GM12891 (cell line): ENCODE results near the gene TTLL8.

Source experiments
- DNase-seq: peaks from one replicate; pipeline ENCODE4 v3.0.0; 2011; ENCODE audit warnings: low spot score; ENCODE audit not compliant: insufficient read length
- FAIRE-seq: peaks from 2 replicates; lab custom pipeline; 2011; peaks lifted over from hg19 to GRCh38; lab: Jason Lieb, UNC
- PAX5 ChIP-seq: IDR thresholded peaks from 2 replicates; pipeline ENCODE4 v1.6.1; 2011; ENCODE audit warnings: low read length, moderate library complexity, mild to moderate bottlenecking; ENCODE audit not compliant: insufficient read depth, severe bottlenecking
- POLR2A ChIP-seq: IDR thresholded peaks from 2 replicates; pipeline ENCODE4 v1.6.1; 2011; ENCODE audit warnings: low read depth, low read length, control low read depth
- POLR2AphosphoS5 ChIP-seq: IDR thresholded peaks from 2 replicates; pipeline ENCODE4 v1.6.1; 2011; ENCODE audit warnings: low read depth, low read length, control low read depth
- POU2F2 ChIP-seq: IDR thresholded peaks from 2 replicates; pipeline ENCODE4 v1.6.1; 2011; ENCODE audit warnings: low read depth, mild to moderate bottlenecking, control low read depth, low read length, moderate library complexity
- SPI1 ChIP-seq: IDR thresholded peaks from 2 replicates; pipeline ENCODE4 v1.6.1; 2011; ENCODE audit warnings: low read depth, low read length, control low read depth
- TAF1 ChIP-seq: IDR thresholded peaks from 2 replicates; pipeline ENCODE4 v1.6.1; 2011; ENCODE audit warnings: low read depth, low read length, control low read depth

Gene TTLL8

DNA sequence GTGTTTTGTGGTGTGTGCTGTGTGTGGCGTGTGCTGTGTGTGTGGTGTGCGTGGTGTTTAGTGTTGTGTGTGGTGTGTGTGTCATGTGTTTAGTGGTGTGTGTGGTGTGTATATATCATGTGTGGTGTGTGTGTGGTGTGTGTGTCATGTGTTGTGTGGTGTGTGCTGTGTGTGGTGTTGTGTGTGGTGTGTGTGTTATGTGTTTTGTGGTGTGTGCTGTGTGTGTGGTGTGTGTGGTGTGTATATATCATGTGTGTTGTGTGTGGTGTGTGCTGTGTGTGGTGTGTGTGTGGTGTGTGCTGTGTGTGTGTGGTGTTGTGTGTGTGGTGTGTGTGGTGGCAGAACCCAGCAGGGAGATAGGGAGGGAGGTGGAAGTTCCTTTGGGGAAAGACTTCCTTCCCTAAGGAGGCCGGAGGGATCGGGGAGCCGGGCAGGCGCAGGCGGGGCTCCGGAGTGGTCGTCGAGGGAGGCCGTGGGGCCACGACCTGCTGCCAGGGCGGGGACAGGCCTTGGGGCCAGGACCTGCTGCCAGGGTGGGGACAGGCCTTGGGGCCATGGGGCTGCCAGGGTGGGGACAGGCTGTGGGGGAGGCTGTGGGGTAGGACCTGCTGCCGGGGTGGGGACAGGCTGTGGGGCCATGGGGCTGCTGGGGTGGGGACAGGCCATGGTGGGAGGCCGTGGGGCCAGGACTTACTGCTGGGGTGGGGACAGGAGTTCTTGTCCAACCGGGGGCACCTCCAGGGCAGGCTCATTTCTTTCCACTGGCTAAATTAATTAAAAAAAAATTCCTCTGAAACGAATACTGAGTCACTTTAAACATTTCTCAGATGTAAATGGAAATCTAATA lies 82.3 kb downstream of the TTLL8 start:
- TF ChIP-seq POLR2AphosphoS5 (no peak), SPI1 (no peak), TAF1 (no peak), POLR2A (no peak), POU2F2 (no peak), PAX5 (no peak)
- no peak for FAIRE-seq
- DNase-seq: no peak

DNA sequence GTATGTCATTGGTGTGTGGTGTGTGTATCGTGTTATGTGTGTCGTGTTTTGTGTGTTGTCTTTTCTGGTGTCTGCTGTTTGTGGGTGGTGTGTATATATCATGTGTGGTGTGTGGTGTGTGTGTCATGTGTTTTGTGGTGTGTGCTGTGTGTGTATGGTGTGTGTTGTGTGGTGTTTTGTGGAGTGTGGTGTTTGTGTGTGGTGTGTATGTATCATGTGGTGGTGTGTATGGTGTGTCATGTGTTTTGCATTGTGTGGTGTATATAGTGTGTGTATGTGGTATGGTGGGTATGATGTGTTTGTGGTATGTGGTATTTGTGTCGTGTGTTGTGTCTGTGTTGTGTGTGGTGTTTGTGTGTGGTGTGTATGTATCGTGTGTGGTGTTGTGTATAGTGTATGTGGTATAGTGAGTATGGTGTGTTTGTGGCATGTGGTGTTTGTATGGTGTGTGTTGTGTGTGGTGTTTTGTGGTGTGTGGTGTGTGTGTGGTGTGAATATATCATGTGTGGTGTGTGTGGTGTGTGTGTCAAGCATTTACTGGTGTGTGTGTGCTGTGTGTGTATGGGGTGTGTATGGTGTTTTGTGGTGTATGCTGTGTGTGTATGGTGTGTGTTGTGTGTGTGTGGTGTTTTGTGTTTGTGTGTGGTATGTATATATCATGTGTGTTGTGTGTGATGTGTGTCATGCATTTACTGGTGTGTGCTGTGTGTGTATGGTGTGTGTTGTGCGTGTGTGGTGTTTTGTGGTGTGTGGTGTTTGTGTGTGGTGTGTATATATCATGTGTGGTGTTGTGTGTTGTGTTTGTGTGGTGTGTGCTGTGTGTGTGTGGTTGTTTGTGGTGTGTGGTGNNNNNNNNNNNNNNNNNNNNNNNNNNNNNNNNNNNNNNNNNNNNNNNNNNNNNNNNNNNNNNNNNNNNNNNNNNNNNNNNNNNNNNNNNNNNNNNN lies 84.8 kb downstream of the TTLL8 start:
- DNase-seq (no peak), FAIRE-seq (no peak)
- no peak for TF ChIP-seq SPI1
- no peak for TF ChIP-seq PAX5
- TF ChIP-seq POU2F2: no peak; the same call in 1 of the 2 replicates
- no peak for TF ChIP-seq POLR2AphosphoS5
- TF ChIP-seq TAF1: no peak
- TF ChIP-seq POLR2A: peak; percentile 26; the same call in 1 of the 2 replicates

DNA sequence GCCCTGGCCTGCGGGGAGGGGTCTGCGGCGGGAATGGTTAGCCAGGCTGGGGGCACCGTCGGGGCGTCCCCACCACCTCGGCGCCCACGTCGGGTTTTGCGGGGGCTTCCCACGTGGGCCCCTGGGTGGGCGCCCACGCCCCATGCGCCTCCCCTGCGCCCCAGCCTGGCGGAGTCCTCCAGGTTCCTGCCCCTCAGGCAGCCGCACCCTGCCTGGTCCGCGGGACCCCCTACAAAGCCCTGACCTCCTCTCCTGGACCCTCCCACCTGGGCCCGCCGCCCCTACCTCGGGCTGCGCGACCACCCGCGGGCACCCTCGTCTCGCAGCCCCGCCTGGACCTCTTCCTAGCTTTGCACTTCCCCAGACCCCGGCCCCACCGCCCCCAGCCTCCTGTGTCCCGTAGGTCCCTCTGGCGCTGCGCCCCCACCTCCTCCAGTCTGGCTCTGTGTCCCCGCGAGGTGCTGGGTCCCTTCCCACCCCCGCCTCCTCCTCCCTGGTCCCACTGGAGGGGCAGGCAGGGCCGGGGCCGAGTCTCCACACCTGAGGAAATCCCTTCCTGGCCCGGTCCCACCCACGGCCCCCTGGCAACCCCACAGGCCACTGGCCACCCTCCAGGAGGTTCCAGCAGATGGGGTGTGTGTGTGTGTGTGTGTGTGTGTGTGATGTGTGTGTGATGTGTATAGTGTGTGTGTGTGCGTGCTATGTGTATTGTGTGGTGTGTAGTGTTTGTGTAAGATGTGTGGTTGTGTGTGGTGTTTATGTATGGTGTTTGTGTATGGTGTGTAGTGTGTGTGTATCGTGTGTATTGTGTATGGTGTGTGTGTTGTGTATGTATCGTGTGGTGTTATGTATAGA lies 85.7 kb downstream of the TTLL8 start:
- DNase-seq (no peak), FAIRE-seq (no peak)
- TF ChIP-seq PAX5 (no peak), POU2F2 (no peak), POLR2A (no peak)

DNA sequence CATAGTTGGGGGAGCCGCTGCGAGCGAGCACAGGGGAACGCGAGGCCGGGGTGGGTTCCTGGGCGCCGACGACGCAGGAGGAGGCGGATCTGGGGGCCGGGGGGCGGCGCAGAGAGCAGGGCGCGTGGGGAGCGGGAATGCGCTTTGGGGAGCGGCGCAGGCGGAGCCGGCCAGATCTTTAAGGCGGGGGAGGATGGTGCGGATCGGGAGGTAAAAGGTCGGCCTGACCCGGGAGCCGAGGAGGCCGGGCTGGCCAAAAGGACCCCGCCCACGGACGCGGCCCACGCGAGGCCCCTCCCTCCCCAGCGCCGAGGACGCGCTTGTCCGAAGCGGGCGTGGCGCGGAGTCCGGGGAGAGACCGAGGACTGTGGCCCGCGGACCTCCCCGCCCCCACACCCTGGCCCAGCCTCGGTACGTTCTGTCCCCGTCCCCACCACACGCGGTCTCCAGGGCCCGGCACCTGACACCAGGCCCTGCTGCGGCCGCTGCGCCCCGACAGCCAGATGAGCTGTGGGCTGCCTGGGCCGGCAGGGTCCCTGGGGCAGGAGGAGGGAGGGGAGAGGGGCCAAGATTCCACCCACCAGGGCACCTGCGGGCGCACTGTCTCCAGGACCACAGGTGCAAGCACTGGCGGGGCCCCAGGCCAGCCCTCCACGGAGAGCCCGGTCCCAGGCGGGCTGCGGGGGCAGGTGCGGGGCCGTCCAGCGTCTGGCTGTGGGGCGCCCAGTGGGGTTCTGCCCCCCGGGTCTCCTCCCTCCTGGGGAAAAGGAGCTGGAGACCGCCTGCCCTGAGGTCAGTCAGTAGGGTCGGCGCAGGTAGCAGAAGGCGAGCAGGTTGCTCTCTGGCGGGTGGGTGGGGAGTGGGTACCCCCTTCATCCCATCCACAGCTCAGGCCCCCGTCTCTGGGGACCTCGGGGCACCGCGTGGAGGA lies 86.6 kb downstream of the TTLL8 start:
- DNase-seq (no peak), FAIRE-seq (no peak)
- TF ChIP-seq POLR2AphosphoS5 (no peak; the same call in 1 of the 2 replicates), PAX5 (no peak), SPI1 (no peak), POU2F2 (no peak), TAF1 (no peak), POLR2A (no peak)

DNA sequence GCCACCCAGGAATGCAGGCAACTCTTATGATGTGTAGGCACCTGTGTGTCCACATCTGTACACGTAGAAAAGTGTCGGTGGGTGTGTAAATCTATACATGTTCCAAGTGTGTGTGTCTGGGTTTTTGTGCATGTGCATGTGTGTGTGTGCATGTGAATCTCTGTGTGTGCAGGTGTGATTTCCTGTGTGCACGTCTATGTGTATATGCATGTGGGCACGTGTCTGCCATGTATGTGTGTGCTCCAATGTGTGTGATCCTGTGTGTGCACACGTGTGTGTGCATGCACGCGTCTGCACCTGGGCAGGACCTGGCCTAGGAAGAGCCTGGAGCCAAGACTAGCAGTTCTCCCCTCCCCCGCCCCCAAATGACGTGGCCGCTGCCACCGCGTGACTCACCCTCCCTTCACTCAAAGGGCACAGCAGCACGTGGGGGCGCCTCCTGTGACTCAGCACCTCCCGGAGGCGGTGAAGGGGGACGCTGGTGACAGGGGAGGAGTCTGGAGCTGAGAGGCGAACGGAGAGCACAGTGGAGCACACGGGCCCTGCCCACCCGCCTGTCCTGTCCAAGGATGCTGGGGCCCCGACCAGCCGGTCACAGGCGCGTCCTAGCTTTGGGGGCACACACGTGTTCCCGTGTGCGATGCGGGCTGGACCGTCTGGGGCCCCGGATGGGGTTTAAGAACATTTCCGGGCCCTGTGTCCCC lies 87.4 kb downstream of the TTLL8 start:
- TF ChIP-seq POU2F2 (peak; percentile 68; the same call in 1 of the 2 replicates), POLR2AphosphoS5 (peak; percentile 68; the same call in 1 of the 2 replicates), TAF1 (peak; percentile 45), POLR2A (peak; percentile 72), SPI1 (peak; percentile 4; the same call in 1 of the 2 replicates), PAX5 (no peak)
- DNase-seq: peak; percentile 94
- no peak for FAIRE-seq

DNA sequence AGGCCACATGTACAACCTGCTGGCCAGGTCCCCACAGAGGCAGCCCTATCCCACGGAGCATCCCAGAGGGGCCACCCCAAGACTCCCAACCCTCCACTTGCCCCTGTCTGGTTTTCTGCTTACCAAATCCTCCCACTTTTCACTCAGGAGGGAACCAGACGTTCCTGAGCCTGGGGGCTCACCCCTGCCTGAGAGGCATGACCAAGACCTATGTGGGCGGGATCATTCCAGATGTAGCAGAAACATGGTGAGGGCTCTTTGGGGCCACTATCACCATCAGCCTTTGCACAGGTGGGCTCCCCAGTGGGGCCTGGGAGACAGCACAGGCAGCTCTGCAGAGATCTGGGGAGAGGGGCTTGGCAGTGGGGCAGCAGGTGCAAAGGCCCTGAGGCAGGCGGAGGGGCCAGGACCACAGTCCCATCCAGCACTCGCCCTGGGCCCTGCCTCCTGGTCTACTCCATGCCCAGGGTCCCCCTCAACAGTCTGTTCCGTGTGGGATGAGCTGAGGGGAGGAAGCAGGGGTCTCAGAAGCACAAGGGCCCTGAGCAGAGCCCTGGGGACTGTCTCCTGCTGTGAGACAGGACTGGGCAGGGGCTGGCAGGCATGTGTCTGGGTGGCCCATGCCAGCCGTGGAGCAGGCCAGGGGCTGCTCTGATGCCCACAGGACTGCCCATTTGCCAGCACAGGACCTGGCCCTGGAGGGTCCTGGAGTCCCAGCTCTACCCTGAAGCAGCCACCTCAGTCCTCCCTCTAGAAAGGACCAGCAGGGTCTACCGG lies 88.2 kb downstream of the TTLL8 start:
- no peak for TF ChIP-seq POU2F2
- no peak for TF ChIP-seq POLR2A
- no peak for TF ChIP-seq POLR2AphosphoS5
- no peak for TF ChIP-seq PAX5
- FAIRE-seq: no peak

More for the DNA sequence above, 88.2 kb downstream of the TTLL8 start:
- no peak for DNase-seq
